Breast epithelium (tissue), 4 donors: ENCODE results near the gene HSD17B14. TPM values are rescaled to one million over a fixed set of nuclear protein-coding genes. Genes with fewer than 3 reads are reported as not detected.
A peak's percentile ranks its signal among the peaks of the same experiment; 100 is the strongest.
"Not testable (repeated sequence)": the region's sequence is repeated elsewhere in the genome, so short reads cannot be mapped to it uniquely, and the experiment has no call there.

Experiments
- DNase-seq, 2 donors: peaks; one replicate each; pipeline ENCODE4 v3.0.0-alpha.2; 2019; ENCODE audit warnings: low spot score in 2 of 2
- H3K27ac ChIP-seq, 2 donors: fragments of 200-600 bp; sonication (generic) in 1 of 2; one replicate each; pipeline ENCODE4 v1.5.1; 2016 to 2019; ENCODE audit warnings: mild to moderate bottlenecking in 1 of 2
- H3K27me3 ChIP-seq, 2 donors: fragments of 200-600 bp; sonication (generic) in 1 of 2; one replicate each; pipeline versions ENCODE4 v1.5.1 to v1.6.0; 2017 to 2019; ENCODE audit warnings: control low read depth in 1 of 2, mild to moderate bottlenecking in 1 of 2
- H3K36me3 ChIP-seq: fragments of 200-600 bp; one replicate; pipeline ENCODE4 v1.5.1; 2019
- H3K4me1 ChIP-seq, 2 donors: fragments of 200-600 bp; sonication (generic); one replicate each; pipeline ENCODE4 v1.5.1; 2016 to 2019; ENCODE audit warnings: control low read depth in 1 of 2
- H3K4me3 ChIP-seq, 3 donors: fragments of 200-600 bp; sonication (generic); 1 replicate in 2 of 3; 2 replicates in 1 of 3; pipeline ENCODE4 v1.5.1; 2016 to 2019; ENCODE audit warnings: mild to moderate bottlenecking in 3 of 3, moderate library complexity in 2 of 3
- H3K9me3 ChIP-seq, 2 donors: fragments of 200-600 bp; sonication (generic) in 1 of 2; one replicate each; pipeline ENCODE4 v1.5.1; 2016 to 2019; ENCODE audit warnings: control low read depth in 1 of 2
- CTCF ChIP-seq, 3 donors: fragments of 450-650 bp; IDR thresholded peaks; one replicate each; pipeline ENCODE4 v1.5.1; 2016 to 2017; ENCODE audit warnings: antibody characterized with exemption in 3 of 3, mild to moderate bottlenecking in 3 of 3, moderate library complexity in 3 of 3
- POLR2A ChIP-seq: fragments of 450-650 bp; IDR thresholded peaks from one replicate; pipeline ENCODE4 v1.6.1; 2016; ENCODE audit warnings: antibody characterized with exemption, mild to moderate bottlenecking, moderate library complexity
- POLR2AphosphoS5 ChIP-seq, 3 donors: sonication (generic); formaldehyde crosslinking; IDR thresholded peaks; one replicate each; pipeline ENCODE4 v1.6.1; 2017; ENCODE audit warnings: antibody characterized with exemption in 3 of 3
- intact Hi-C: fragments of 100-400 bp; cut with DNase I; formaldehyde crosslinking; loops from one replicate; pipeline ENCODE4 v1.15.1; 2023; ENCODE audit warnings: low total_unique reads
- total RNA-seq, 3 donors: library from RNA; depleted of rRNA; stranded (reverse); fragments of >200 nt; gene quantifications; one replicate each; pipeline ENCODE4 v1.1.0, GENCODE V29; 2016

Gene HSD17B14
- total RNA-seq, 3 donors from 2014 or later: 13.1 to 18.6 (median 14.6) TPM

- Histone ChIP-seq H3K4me3 (no peak overlapping the region), H3K27ac (peak overlapping the region; percentile 86 to 91), H3K9me3 (no peaks in the 10 kb centered on the region), H3K27me3 (no peaks in the 10 kb centered on the region), H3K36me3 (no peaks in the 10 kb centered on the region), H3K4me1 (no peaks in the 10 kb centered on the region)
- intact Hi-C loops: loop anchor here (5.0 kb wide), 1 partner anchor 36 kb away; no protein-coding TSS in a partner anchor
- TF ChIP-seq CTCF (IDR thresholded peaks at IDR 0.05) (no peak), POLR2AphosphoS5 (IDR thresholded peaks at IDR 0.05) (no peak)
- DNase-seq: no peak
Observed at GRCh38 chr19:48796298-48797083, 39.8 kb downstream of the HSD17B14 start.

GRCh38 chr19:48795685-48796070, 40.6 kb downstream of the HSD17B14 start:
- Histone ChIP-seq H3K27me3 (no peaks in the 10 kb centered on the region), H3K9me3 (no peaks in the 10 kb centered on the region), H3K36me3 (no peaks in the 10 kb centered on the region), H3K4me3 (no peak overlapping the region), H3K27ac (peak overlapping the region; percentile 86 to 91), H3K4me1 (no peaks in the 10 kb centered on the region)
- intact Hi-C loops: loop anchor here (5.0 kb wide), 1 partner anchor 37 kb away; no protein-coding TSS in a partner anchor
- TF ChIP-seq POLR2A: no peak
- no peak for TF ChIP-seq CTCF (IDR thresholded peaks at IDR 0.05)
- TF ChIP-seq POLR2AphosphoS5 (IDR thresholded peaks at IDR 0.05): peak in 1 of 3 donors; percentile 3
- DNase-seq: no peak

- H3K4me3 ChIP-seq: peak overlapping the region; percentile 39 to 61 (median 49)
- TF ChIP-seq POLR2A (no peak), POLR2AphosphoS5 (IDR thresholded peaks at IDR 0.05) (peak; percentile 76 to 90 (median 78)), CTCF (IDR thresholded peaks at IDR 0.05) (peak; percentile 93 to 99 (median 98))
- H3K27me3 ChIP-seq: no peaks in the 10 kb centered on the region
- DNase-seq: peak; percentile 88 to 93
- H3K9me3 ChIP-seq: no peaks in the 10 kb centered on the region
- no peaks in the 10 kb centered on the region for H3K36me3 ChIP-seq
- intact Hi-C loops: loop anchor here (5.0 kb wide), 1 partner anchor 37 kb away; no protein-coding TSS in a partner anchor
- peak overlapping the region; percentile 86 to 91 for H3K27ac ChIP-seq
- H3K4me1 ChIP-seq: no peaks in the 10 kb centered on the region
Observed at GRCh38 chr19:48795055-48795684, 41.1 kb downstream of the HSD17B14 start.

GRCh38 chr19:48794291-48794690, 42.0 kb downstream of the HSD17B14 start:
- H3K27me3 ChIP-seq: no peaks in the 10 kb centered on the region
- intact Hi-C loops: no loop called here
- no peak overlapping the region for H3K4me3 ChIP-seq
- no peaks in the 10 kb centered on the region for H3K9me3 ChIP-seq
- H3K4me1 ChIP-seq: no peaks in the 10 kb centered on the region
- TF ChIP-seq POLR2AphosphoS5 (IDR thresholded peaks at IDR 0.05) (no peak), CTCF (IDR thresholded peaks at IDR 0.05) (no peak), POLR2A (no peak)
- no peak for DNase-seq
- H3K27ac ChIP-seq: peak overlapping the region; percentile 86 to 91
- H3K36me3 ChIP-seq: no peaks in the 10 kb centered on the region

- H3K4me1 ChIP-seq: no peaks in the 10 kb centered on the region
- H3K4me3 ChIP-seq: no peak overlapping the region
- no peaks in the 10 kb centered on the region for H3K27me3 ChIP-seq
- DNase-seq: no peak
- H3K9me3 ChIP-seq: no peaks in the 10 kb centered on the region
- intact Hi-C loops: no loop called here
- TF ChIP-seq POLR2AphosphoS5 (IDR thresholded peaks at IDR 0.05) (no peak), POLR2A (no peak), CTCF (IDR thresholded peaks at IDR 0.05) (no peak)
- no peak overlapping the region for H3K27ac ChIP-seq
- H3K36me3 ChIP-seq: no peaks in the 10 kb centered on the region
Observed at GRCh38 chr19:48793271-48793670, 43.0 kb downstream of the HSD17B14 start.

- H3K27me3 ChIP-seq, H3K36me3 ChIP-seq, intact Hi-C loops, H3K4me1 ChIP-seq, H3K9me3 ChIP-seq, H3K4me3 ChIP-seq: not testable (repeated sequence)
- H3K27ac ChIP-seq: peak overlapping the region in 1 of 2 donors; percentile 55
- DNase-seq: peak in 1 of 2 donors; percentile 50
Observed at GRCh38 chr19:48787331-48787730, 49.0 kb downstream of the HSD17B14 start.

- H3K4me3 ChIP-seq, H3K4me1 ChIP-seq, intact Hi-C loops, H3K27me3 ChIP-seq, H3K9me3 ChIP-seq, H3K27ac ChIP-seq, H3K36me3 ChIP-seq, DNase-seq: not testable (repeated sequence)
Observed at GRCh38 chr19:48786422-48786821, 49.9 kb downstream of the HSD17B14 start.
